ENCODE data around the gene SCP2.

DNA sequence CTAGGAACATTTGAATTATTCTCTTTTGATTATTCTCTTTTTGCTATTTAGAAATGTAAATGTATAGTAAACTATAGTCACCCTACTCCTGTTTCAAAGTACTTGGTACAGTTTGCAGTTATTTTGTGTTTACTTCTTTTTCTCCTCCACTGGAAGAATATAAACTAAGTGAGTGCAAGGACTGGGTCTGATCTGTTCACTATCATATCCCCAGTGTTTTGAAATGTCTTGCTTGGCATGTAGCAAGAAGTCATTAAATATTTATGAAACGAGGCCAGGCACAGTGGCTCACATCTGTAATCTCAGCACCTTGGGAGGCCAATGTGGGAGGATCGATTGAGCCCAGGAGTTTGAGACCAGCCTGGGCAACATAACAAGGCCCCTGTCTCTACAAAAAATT lies 99.2 kb downstream of the SCP2 start:
- no peak for TF ChIP-seq CTCF (conservative IDR thresholded peaks at IDR 0.05; ENCODE audit: low read length)
- no peak for TF ChIP-seq EZH2phosphoT487 (IDR thresholded peaks at IDR 0.05; ENCODE audit: borderline replicate concordance, low read depth, low read length)

Measured in OCI-LY7 (cell line).